Endodermal cell (in vitro differentiated cells): ENCODE measurements around the gene TEX2. TPM values are rescaled to one million over a fixed set of nuclear protein-coding genes. Genes with fewer than 3 reads are reported as not detected.
A peak's percentile ranks its signal among the peaks of the same experiment; 100 is the strongest.

ENCODE experiments used
- DNase-seq: peaks from one replicate; pipeline ENCODE4 v3.0.0-alpha.2; 2017
- H3K27ac ChIP-seq: 2 replicates; pipeline ENCODE4 v1.5.1; 2013; ENCODE audit warnings: mild to moderate bottlenecking, low read depth, low read length, moderate library complexity
- H3K27me3 ChIP-seq: 2 replicates; pipeline ENCODE4 v1.6.1; 2013; ENCODE audit warnings: mild to moderate bottlenecking, low read length, moderate library complexity; ENCODE audit not compliant: insufficient read depth, control insufficient read depth, poor library complexity, severe bottlenecking
- H3K36me3 ChIP-seq: 2 replicates; pipeline ENCODE4 v1.7.0; 2013; ENCODE audit warnings: mild to moderate bottlenecking, low read length, moderate library complexity; ENCODE audit not compliant: control insufficient read depth, insufficient read depth
- H3K4me1 ChIP-seq: one replicate; pipeline ENCODE4 v1.7.0; 2013; ENCODE audit warnings: low read length; ENCODE audit not compliant: control insufficient read depth, insufficient read depth
- H3K4me3 ChIP-seq: 2 replicates; pipeline ENCODE4 v1.5.1; 2013; ENCODE audit warnings: mild to moderate bottlenecking, low read length, moderate library complexity
- H3K9ac ChIP-seq: 2 replicates; pipeline ENCODE4 v1.6.1; 2013; ENCODE audit warnings: mild to moderate bottlenecking, low read length, moderate library complexity; ENCODE audit not compliant: poor library complexity, severe bottlenecking; ENCODE audit errors: extremely low read depth
- H3K9me3 ChIP-seq: 2 replicates; pipeline ENCODE4 v1.6.1; 2013; ENCODE audit warnings: mild to moderate bottlenecking, low read length, moderate library complexity; ENCODE audit not compliant: control insufficient read depth
- H3K27ac Mint-ChIP-seq: 2 replicates; pipeline ENCODE4 v1.8.0; 2020; ENCODE audit warnings: mixed read lengths
- H3K27me3 Mint-ChIP-seq: 2 replicates; pipeline ENCODE4 v1.8.0; 2021; ENCODE audit warnings: mild to moderate bottlenecking, mixed read lengths; ENCODE audit not compliant: insufficient read depth
- H3K36me3 Mint-ChIP-seq: 2 replicates; pipeline ENCODE4 v1.8.0; 2020; ENCODE audit warnings: low read depth, mixed read lengths
- H3K4me1 Mint-ChIP-seq: 2 replicates; pipeline ENCODE4 v1.8.0; 2020; ENCODE audit warnings: mixed read lengths
- H3K4me3 Mint-ChIP-seq: 2 replicates; pipeline ENCODE4 v1.8.0; 2020; ENCODE audit warnings: mild to moderate bottlenecking, moderate library complexity, mixed read lengths
- H3K9me3 Mint-ChIP-seq: 2 replicates; pipeline ENCODE4 v1.8.0; 2020; ENCODE audit warnings: mild to moderate bottlenecking, mixed read lengths
- CTCF ChIP-seq: fragments of 200-600 bp; sonication (generic); conservative IDR thresholded peaks from 2 replicates; pipeline ENCODE4 v1.5.0; 2021; ENCODE audit warnings: antibody characterized with exemption, mild to moderate bottlenecking
- WGBS, 2 experiments: methylation state at CpG; one replicate each; pipeline versions ENCODE4 v1.1.5 to v1.1.7; 2013; ENCODE audit warnings: missing lambda C conversion rate in 2 of 2, mixed read lengths in 1 of 2; ENCODE audit not compliant: insufficient coverage in 1 of 2, insufficient read length in 1 of 2; 5-methylcytosine and 5-hydroxymethylcytosine counted together
- total RNA-seq, 2 donors: library from RNA; stranded (reverse); fragmentation: NEBNext Ultra II Directional in 1 of 2; extraction: Animal tissue kit (Norgen Biotek cat#: 25700) in 1 of 2; gene quantifications; 2 replicates in 1 of 2; 3 replicates in 1 of 2; pipeline ENCODE4 v1.2.1, GENCODE V29; 2021

The TEX2 gene
- total RNA-seq, 2 donors from 2014 or later = 11.6 to 13.1 TPM

GRCh38 chr17:64177311-64178010, 85.6 kb downstream of the TEX2 start:
- Histone ChIP-seq H3K4me1 (no peaks in the 10 kb centered on the region), H3K36me3 (peaks cover 10% of the 10 kb centered on the region), H3K9me3 (no peaks in the 10 kb centered on the region), H3K9ac (no peak overlapping the region), H3K4me3 (no peak overlapping the region), H3K27me3 (no peaks in the 10 kb centered on the region), H3K27ac (no peak overlapping the region)
- H3K9me3 Mint-ChIP-seq = peaks cover 5% of the 10 kb centered on the region
- H3K27me3 Mint-ChIP-seq = no peaks in the 10 kb centered on the region
- no peak for TF ChIP-seq CTCF
- H3K4me1 Mint-ChIP-seq = no peaks in the 10 kb centered on the region
- no peak overlapping the region for H3K27ac Mint-ChIP-seq
- peaks cover 19% of the 10 kb centered on the region for H3K36me3 Mint-ChIP-seq
- WGBS, 2 experiments = 90 to 100% methylated on average over 5 to 7 of the region's 7 CpGs
- no peak overlapping the region for H3K4me3 Mint-ChIP-seq
- no peak for DNase-seq

GRCh38 chr17:64176556-64176955, 86.5 kb downstream of the TEX2 start:
- Mint-ChIP-seq H3K27ac (no peak overlapping the region), H3K4me1 (no peaks in the 10 kb centered on the region), H3K9me3 (peaks cover 5% of the 10 kb centered on the region), H3K4me3 (no peak overlapping the region), H3K27me3 (no peaks in the 10 kb centered on the region), H3K36me3 (peaks cover 18% of the 10 kb centered on the region)
- Histone ChIP-seq H3K27ac (no peak overlapping the region), H3K36me3 (peaks cover 10% of the 10 kb centered on the region), H3K4me3 (no peak overlapping the region), H3K9me3 (no peaks in the 10 kb centered on the region), H3K27me3 (no peaks in the 10 kb centered on the region), H3K9ac (no peak overlapping the region), H3K4me1 (no peaks in the 10 kb centered on the region)
- DNase-seq = no peak
- no peak for TF ChIP-seq CTCF

GRCh38 chr17:64174686-64175456, 88.2 kb downstream of the TEX2 start:
- peak; percentile 36 for DNase-seq
- Mint-ChIP-seq H3K36me3 (peaks cover 32% of the 10 kb centered on the region), H3K4me3 (no peak overlapping the region), H3K4me1 (no peaks in the 10 kb centered on the region), H3K27me3 (no peaks in the 10 kb centered on the region), H3K9me3 (peaks cover 5% of the 10 kb centered on the region), H3K27ac (no peak overlapping the region)
- Histone ChIP-seq H3K27ac (no peak overlapping the region), H3K4me1 (no peaks in the 10 kb centered on the region), H3K4me3 (no peak overlapping the region), H3K9me3 (no peaks in the 10 kb centered on the region), H3K9ac (no peak overlapping the region), H3K27me3 (no peaks in the 10 kb centered on the region), H3K36me3 (peaks cover 16% of the 10 kb centered on the region)
- no peak for TF ChIP-seq CTCF
- whole genome bisulfite sequencing, 2 experiments = 88 to 95% methylated on average over 4 to 7 of the region's 7 CpGs
